Lung microvascular endothelial cell (primary cell): ENCODE results near the gene PSME2. TPM values are rescaled to one million over a fixed set of nuclear protein-coding genes. Genes with fewer than 3 reads are reported as not detected.

Experiments used
- DNase-seq, 2 donors: peaks; one replicate each; pipeline versions ENCODE4 v3.0.0 to v3.0.0-alpha.2; 2010; ENCODE audit warnings: low read depth in 2 of 2
- total RNA-seq: library from RNA; depleted of rRNA; stranded (reverse); fragments of >200 nt; gene quantifications from 2 replicates; pipeline ENCODE4 v1.2.1, GENCODE V29; 2014

PSME2 gene
- total RNA-seq, 1 donor from 2014 or later = 139 TPM

GRCh38 chr14:24151404-24152080 lies 5.1 kb upstream of the PSME2 start:
- DNase-seq = no peak

GRCh38 chr14:24150993-24151392 lies 4.6 kb upstream of the PSME2 start:
- DNase-seq = no peak

GRCh38 chr14:24150567-24150966 lies 4.2 kb upstream of the PSME2 start:
- DNase-seq = no peak

- no peak for DNase-seq
These were observed 3.7 kb upstream of the PSME2 start for GRCh38 chr14:24150061-24150460.

- DNase-seq = no peak
These were observed 3.0 kb upstream of the PSME2 start for GRCh38 chr14:24149302-24149969.

- DNase-seq = no peak
These were observed 1.5 kb upstream of the PSME2 start for GRCh38 chr14:24147761-24148428.

GRCh38 chr14:24146978-24147760 lies 759 bp upstream of the PSME2 start, which contains the start of gene RNF31:
Gene RNF31 (plus strand): TSS chr14:24147498. CDS start chr14:24147699, 201 bp downstream.
- peak; percentile 97 to 98 for DNase-seq

- DNase-seq = peak in 1 of 2 donors; percentile 8
These were observed 539 bp downstream of the PSME2 start for GRCh38 chr14:24145690-24146452.

GRCh38 chr14:24145219-24145618 lies 1.2 kb downstream of the PSME2 start:
- DNase-seq = no peak

GRCh38 chr14:24144451-24144850 lies 2.0 kb downstream of the PSME2 start:
- no peak for DNase-seq

- DNase-seq = no peak
These were observed 2.9 kb downstream of the PSME2 start for GRCh38 chr14:24143511-24143910.

- DNase-seq = peak; percentile 99
These were observed 5.1 kb downstream of the PSME2 start, which contains the start of gene EMC9 for GRCh38 chr14:24141097-24141880. Gene EMC9 (minus strand): TSS chr14:24141591. CDS start chr14:24141304, 287 bp downstream.

- DNase-seq = no peak
These were observed 7.0 kb downstream of the PSME2 start for GRCh38 chr14:24139272-24139934.

GRCh38 chr14:24138396-24139271 lies 7.8 kb downstream of the PSME2 start:
- no peak for DNase-seq

- no peak for DNase-seq
These were observed 8.6 kb downstream of the PSME2 start for GRCh38 chr14:24137529-24138395.

GRCh38 chr14:24136684-24137528 lies 9.5 kb downstream of the PSME2 start:
- no peak for DNase-seq
